ENCODE results near the gene PCMTD2. TPM values are rescaled to one million over a fixed set of nuclear protein-coding genes. Genes with fewer than 3 reads are reported as not detected.
"Not testable (repeated sequence)": the region's sequence is repeated elsewhere in the genome, so short reads cannot be mapped to it uniquely, and the experiment has no call there.

Gene PCMTD2
- polyA plus RNA-seq, 2 of the 4 experiments (the other 2 are of a cell fraction), result 19.9 to 41.8 TPM

DNA sequence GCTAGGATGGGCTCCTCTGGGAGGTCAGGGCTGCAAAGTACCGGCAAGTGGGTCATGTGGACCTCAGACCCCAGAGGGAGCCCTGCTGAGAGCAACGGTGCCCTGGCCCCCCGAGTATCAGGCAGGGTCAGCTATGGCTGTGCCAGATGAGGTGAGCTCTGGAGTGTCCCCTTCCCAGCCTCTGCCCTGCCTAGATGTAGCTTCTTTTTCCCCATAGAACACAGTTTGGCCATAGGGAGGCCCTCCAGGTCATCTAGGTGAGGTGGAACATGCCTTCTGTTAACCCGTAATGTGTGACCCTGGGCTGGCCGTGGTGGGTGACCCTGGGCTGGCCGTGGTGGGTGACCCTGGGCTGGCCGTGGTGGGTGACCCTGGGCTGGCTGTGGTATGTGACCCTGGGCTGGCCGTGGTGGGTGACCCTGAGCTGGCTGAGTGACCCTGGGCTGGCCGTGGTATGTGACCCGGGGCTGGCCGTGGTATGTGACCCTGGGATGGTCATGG, 21.2 kb upstream of the PCMTD2 start:
- Histone ChIP-seq H3K4me2 (no peak overlapping the region), H3K27ac (no peak overlapping the region), H3K4me3 (no peak overlapping the region), H3K4me1 (no peaks in the 10 kb centered on the region), H3K9me3 (no peaks in the 10 kb centered on the region)
- TF ChIP-seq EHF (CRISPR knock-in tag; IDR thresholded peaks at IDR 0.05) (no peak), RARB (CRISPR knock-in tag; IDR thresholded peaks at IDR 0.05) (no peak), PHF8 (IDR thresholded peaks at IDR 0.05; ENCODE audit: borderline replicate concordance, low read depth) (no peak), HOXB13 (CRISPR knock-in tag; IDR thresholded peaks at IDR 0.05; ENCODE audit: low read depth) (no peak), ZSCAN20 (CRISPR knock-in tag; IDR thresholded peaks at IDR 0.05) (no peak), BHLHE40 (IDR thresholded peaks at IDR 0.05; ENCODE audit: low read depth, low read length) (no peak), ATOH8 (CRISPR knock-in tag; IDR thresholded peaks at IDR 0.05; ENCODE audit: low read depth) (no peak), NFE2L2 (conservative IDR thresholded peaks at IDR 0.05; ENCODE audit: low read length) (no peak), JUNB (IDR thresholded peaks at IDR 0.05) (no peak)
- TF ChIP-seq, protein P1, sequence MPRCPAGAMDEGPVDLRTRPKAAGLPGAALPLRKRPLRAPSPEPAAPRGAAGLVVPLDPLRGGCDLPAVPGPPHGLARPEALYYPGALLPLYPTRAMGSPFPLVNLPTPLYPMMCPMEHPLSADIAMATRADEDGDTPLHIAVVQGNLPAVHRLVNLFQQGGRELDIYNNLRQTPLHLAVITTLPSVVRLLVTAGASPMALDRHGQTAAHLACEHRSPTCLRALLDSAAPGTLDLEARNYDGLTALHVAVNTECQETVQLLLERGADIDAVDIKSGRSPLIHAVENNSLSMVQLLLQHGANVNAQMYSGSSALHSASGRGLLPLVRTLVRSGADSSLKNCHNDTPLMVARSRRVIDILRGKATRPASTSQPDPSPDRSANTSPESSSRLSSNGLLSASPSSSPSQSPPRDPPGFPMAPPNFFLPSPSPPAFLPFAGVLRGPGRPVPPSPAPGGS (IDR thresholded peaks at IDR 0.05), result no peak
- ChIA-PET POLR2A (no interaction called here), CTCF (interaction anchor here (1.0 kb wide), 1 partner anchor 9 kb away, joined by 5 read pairs; no protein-coding TSS in a partner anchor)
- no peak for FAIRE-seq
- 65% methylated on average over 6 of the region's 11 CpGs for WGBS (ENCODE audit: missing lambda C conversion rate)
- ATAC-seq, result no peak
- no peak for DNase-seq (ENCODE audit: low read depth in 1 of 2, low spot score in 1 of 2)

DNA sequence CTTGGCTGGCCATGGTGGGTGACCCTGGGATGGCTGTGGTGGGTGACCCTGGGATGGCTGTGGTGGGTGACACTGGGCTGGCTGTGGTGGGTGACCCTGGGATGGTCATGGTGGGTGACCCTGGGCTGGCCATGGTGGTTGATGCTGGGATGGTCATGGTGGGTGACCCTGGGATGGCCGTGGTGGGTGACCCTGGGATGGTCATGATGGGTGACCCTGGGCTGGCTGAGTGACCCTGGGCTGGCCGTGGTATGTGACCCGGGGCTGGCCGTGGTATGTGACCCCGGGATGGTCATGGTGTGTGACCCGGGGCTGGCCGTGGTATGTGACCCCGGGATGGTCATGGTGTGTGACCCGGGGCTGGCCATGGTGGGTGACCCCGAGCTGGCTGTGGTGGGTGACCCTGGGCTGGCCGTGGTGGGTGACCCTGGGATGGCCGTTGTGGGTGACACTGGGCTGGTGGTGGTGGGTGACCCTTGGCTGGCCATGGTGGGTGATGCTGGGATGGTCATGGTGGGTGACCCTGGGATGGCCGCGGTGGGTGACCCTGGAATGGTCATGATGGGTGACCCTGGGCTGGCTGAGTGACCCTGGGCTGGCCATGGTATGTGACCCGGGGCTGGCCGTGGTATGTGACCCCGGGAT, 20.5 kb upstream of the PCMTD2 start:
- H3K4me3 ChIP-seq; H3K27ac ChIP-seq; DNase-seq (ENCODE audit: low read depth in 1 of 2, low spot score in 1 of 2); POLR2A ChIA-PET; H3K4me1 ChIP-seq; H3K4me2 ChIP-seq; ATAC-seq; H3K9me3 ChIP-seq; FAIRE-seq: not testable (repeated sequence)
- CTCF ChIA-PET, result interaction anchor here (1.0 kb wide), 1 partner anchor 10 kb away, joined by 5 read pairs; no protein-coding TSS in a partner anchor
- 55% methylated on average over 4 of the region's 17 CpGs for WGBS (ENCODE audit: missing lambda C conversion rate)

GRCh38 chr20:64236137-64237088, 19.1 kb upstream of the PCMTD2 start:
- Histone ChIP-seq H3K4me3 (no peak overlapping the region), H3K4me2 (no peak overlapping the region), H3K4me1 (no peaks in the 10 kb centered on the region), H3K9me3 (no peaks in the 10 kb centered on the region), H3K27ac (no peak overlapping the region)
- POLR2A ChIA-PET, result no interaction called here
- ATAC-seq (no peak), FAIRE-seq (no peak), DNase-seq (ENCODE audit: low read depth in 1 of 2, low spot score in 1 of 2) (no peak)
- 57% methylated on average over 9 of the region's 27 CpGs for WGBS (ENCODE audit: missing lambda C conversion rate)
- CTCF ChIA-PET, result interaction anchor here (1.1 kb wide), 1 partner anchor 8 kb away, joined by 3 read pairs; no protein-coding TSS in a partner anchor
- TF ChIP-seq, protein P2, sequence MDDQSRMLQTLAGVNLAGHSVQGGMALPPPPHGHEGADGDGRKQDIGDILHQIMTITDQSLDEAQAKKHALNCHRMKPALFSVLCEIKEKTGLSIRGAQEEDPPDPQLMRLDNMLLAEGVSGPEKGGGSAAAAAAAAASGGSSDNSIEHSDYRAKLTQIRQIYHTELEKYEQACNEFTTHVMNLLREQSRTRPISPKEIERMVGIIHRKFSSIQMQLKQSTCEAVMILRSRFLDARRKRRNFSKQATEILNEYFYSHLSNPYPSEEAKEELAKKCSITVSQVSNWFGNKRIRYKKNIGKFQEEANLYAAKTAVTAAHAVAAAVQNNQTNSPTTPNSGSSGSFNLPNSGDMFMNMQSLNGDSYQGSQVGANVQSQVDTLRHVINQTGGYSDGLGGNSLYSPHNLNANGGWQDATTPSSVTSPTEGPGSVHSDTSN (IDR thresholded peaks at IDR 0.05), result no peak
- TF ChIP-seq EHMT2 (IDR thresholded peaks at IDR 0.05; ENCODE audit: low read depth), result no peak
- TF ChIP-seq, protein P3, sequence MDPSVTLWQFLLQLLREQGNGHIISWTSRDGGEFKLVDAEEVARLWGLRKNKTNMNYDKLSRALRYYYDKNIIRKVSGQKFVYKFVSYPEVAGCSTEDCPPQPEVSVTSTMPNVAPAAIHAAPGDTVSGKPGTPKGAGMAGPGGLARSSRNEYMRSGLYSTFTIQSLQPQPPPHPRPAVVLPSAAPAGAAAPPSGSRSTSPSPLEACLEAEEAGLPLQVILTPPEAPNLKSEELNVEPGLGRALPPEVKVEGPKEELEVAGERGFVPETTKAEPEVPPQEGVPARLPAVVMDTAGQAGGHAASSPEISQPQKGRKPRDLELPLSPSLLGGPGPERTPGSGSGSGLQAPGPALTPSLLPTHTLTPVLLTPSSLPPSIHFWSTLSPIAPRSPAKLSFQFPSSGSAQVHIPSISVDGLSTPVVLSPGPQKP (IDR thresholded peaks at IDR 0.05; ENCODE audit: low read depth, low read length), result no peak
- TF ChIP-seq, protein P4, sequence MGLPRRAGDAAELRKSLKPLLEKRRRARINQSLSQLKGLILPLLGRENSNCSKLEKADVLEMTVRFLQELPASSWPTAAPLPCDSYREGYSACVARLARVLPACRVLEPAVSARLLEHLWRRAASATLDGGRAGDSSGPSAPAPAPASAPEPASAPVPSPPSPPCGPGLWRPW (IDR thresholded peaks at IDR 0.05), result no peak
- no peak for TF ChIP-seq RARB (CRISPR knock-in tag; IDR thresholded peaks at IDR 0.05)
- no peak for TF ChIP-seq TP53 (CRISPR knock-in tag; IDR thresholded peaks at IDR 0.05)
- no peak for TF ChIP-seq ZC3H11A (IDR thresholded peaks at IDR 0.05)
- no peak for TF ChIP-seq EHF (CRISPR knock-in tag; IDR thresholded peaks at IDR 0.05)
- TF ChIP-seq ZFP36 (IDR thresholded peaks at IDR 0.05; ENCODE audit: borderline replicate concordance, partially characterized antibody), result no peak
- TF ChIP-seq FOSL2 (IDR thresholded peaks at IDR 0.05), result no peak
- TF ChIP-seq FOSL2 (CRISPR knock-in tag; IDR thresholded peaks at IDR 0.05), result no peak
- TF ChIP-seq CBX2 (IDR thresholded peaks at IDR 0.05; ENCODE audit: borderline replicate concordance, low read depth), result no peak
- no peak for TF ChIP-seq RCOR1 (IDR thresholded peaks at IDR 0.05; ENCODE audit: low read depth, low read length)
- TF ChIP-seq HOXB5 (CRISPR knock-in tag; IDR thresholded peaks at IDR 0.05), result no peak
- TF ChIP-seq, protein P5, sequence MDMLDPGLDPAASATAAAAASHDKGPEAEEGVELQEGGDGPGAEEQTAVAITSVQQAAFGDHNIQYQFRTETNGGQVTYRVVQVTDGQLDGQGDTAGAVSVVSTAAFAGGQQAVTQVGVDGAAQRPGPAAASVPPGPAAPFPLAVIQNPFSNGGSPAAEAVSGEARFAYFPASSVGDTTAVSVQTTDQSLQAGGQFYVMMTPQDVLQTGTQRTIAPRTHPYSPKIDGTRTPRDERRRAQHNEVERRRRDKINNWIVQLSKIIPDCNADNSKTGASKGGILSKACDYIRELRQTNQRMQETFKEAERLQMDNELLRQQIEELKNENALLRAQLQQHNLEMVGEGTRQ (IDR thresholded peaks at IDR 0.05), result no peak
- no peak for TF ChIP-seq FOXS1 (CRISPR knock-in tag; IDR thresholded peaks at IDR 0.05)
- TF ChIP-seq ZSCAN20 (CRISPR knock-in tag; IDR thresholded peaks at IDR 0.05), result no peak
- no peak for TF ChIP-seq SMC3 (IDR thresholded peaks at IDR 0.05)
- TF ChIP-seq CHD4 (IDR thresholded peaks at IDR 0.05; ENCODE audit: borderline replicate concordance), result no peak
